KMS-11 (cell line): ENCODE data around the gene CNTNAP5.

Experiments used
- H2AFZ ChIP-seq: fragments of 200-600 bp; sonication (generic); 2 replicates; pipeline ENCODE4 v1.6.1; 2016; ENCODE audit warnings: antibody characterized with exemption, mixed run types, low read depth
- H3K27ac ChIP-seq: fragments of 200-600 bp; sonication (generic); 2 replicates; pipeline ENCODE4 v1.6.1; 2016; ENCODE audit warnings: mild to moderate bottlenecking, mixed run types
- H3K27me3 ChIP-seq: fragments of 200-600 bp; sonication (generic); 2 replicates; pipeline ENCODE4 v1.6.1; 2017; ENCODE audit warnings: mild to moderate bottlenecking, low read depth, mixed run types, moderate library complexity; ENCODE audit not compliant: insufficient read depth
- H3K36me3 ChIP-seq: fragments of 200-600 bp; sonication (generic); 2 replicates; pipeline ENCODE4 v1.6.1; 2017; ENCODE audit warnings: mild to moderate bottlenecking, mixed run types; ENCODE audit not compliant: insufficient read depth
- H3K4me1 ChIP-seq: fragments of 200-600 bp; sonication (generic); 2 replicates; pipeline ENCODE4 v1.6.1; 2016; ENCODE audit warnings: mild to moderate bottlenecking, low read depth, mixed run types; ENCODE audit not compliant: poor library complexity, severe bottlenecking
- H3K4me2 ChIP-seq: fragments of 200-600 bp; sonication (generic); 2 replicates; pipeline ENCODE4 v1.7.0; 2016; ENCODE audit warnings: mild to moderate bottlenecking, mixed run types
- H3K4me3 ChIP-seq: fragments of 200-600 bp; sonication (generic); IDR thresholded peaks from 2 replicates; pipeline ENCODE4 v1.6.1; 2017; ENCODE audit warnings: low read depth, low read length, mixed read lengths; ENCODE audit not compliant: insufficient read depth
- H3K79me2 ChIP-seq: fragments of 200-600 bp; sonication (generic); 2 replicates; pipeline ENCODE4 v1.6.1; 2016; ENCODE audit warnings: low read depth, mixed run types; ENCODE audit not compliant: insufficient read depth
- H3K9ac ChIP-seq: fragments of 200-600 bp; sonication (generic); 2 replicates; pipeline ENCODE4 v1.6.1; 2016; ENCODE audit warnings: mild to moderate bottlenecking, mixed run types
- H4K20me1 ChIP-seq: fragments of 200-600 bp; sonication (generic); 2 replicates; pipeline ENCODE4 v1.6.1; 2016; ENCODE audit warnings: mild to moderate bottlenecking, mixed run types; ENCODE audit not compliant: insufficient read depth
- CTCF ChIP-seq: fragments of 200-600 bp; sonication (generic); conservative IDR thresholded peaks from 2 replicates; pipeline ENCODE4 v1.6.1; 2017; ENCODE audit warnings: low read depth, mild to moderate bottlenecking, antibody characterized with exemption, low read length, moderate library complexity, mixed read lengths

Gene CNTNAP5

GRCh38 chr2:124534028-124534427 is 508.9 kb downstream of the CNTNAP5 start:
- no peak for TF ChIP-seq CTCF
- H4K20me1 ChIP-seq: no peaks in the 10 kb centered on the region

GRCh38 chr2:124535816-124536215 is 510.7 kb downstream of the CNTNAP5 start:
- no peak overlapping the region for H3K4me2 ChIP-seq
- no peak overlapping the region for H3K4me3 ChIP-seq
- no peaks in the 10 kb centered on the region for H3K79me2 ChIP-seq
- TF ChIP-seq CTCF: no peak
- no peak overlapping the region for H3K27ac ChIP-seq
- no peaks in the 10 kb centered on the region for H3K36me3 ChIP-seq
- H3K27me3 ChIP-seq: no peaks in the 10 kb centered on the region
- no peak overlapping the region for H2AFZ ChIP-seq
- no peaks in the 10 kb centered on the region for H4K20me1 ChIP-seq
- no peak overlapping the region for H3K9ac ChIP-seq
- no peaks in the 10 kb centered on the region for H3K4me1 ChIP-seq

More at GRCh38 chr2:124534028-124534427, 508.9 kb downstream of the CNTNAP5 start:
- Histone ChIP-seq H3K4me1 (no peaks in the 10 kb centered on the region), H3K27me3 (no peaks in the 10 kb centered on the region), H3K79me2 (no peaks in the 10 kb centered on the region), H3K4me2 (no peak overlapping the region), H3K4me3 (no peak overlapping the region), H3K27ac (no peak overlapping the region), H3K36me3 (no peaks in the 10 kb centered on the region), H2AFZ (no peak overlapping the region), H3K9ac (no peak overlapping the region)

GRCh38 chr2:124536591-124536990 is 511.5 kb downstream of the CNTNAP5 start:
- no peaks in the 10 kb centered on the region for H3K36me3 ChIP-seq
- no peaks in the 10 kb centered on the region for H3K79me2 ChIP-seq
- H3K4me1 ChIP-seq: no peaks in the 10 kb centered on the region
- no peak overlapping the region for H3K4me3 ChIP-seq
- no peak overlapping the region for H3K4me2 ChIP-seq
- no peaks in the 10 kb centered on the region for H4K20me1 ChIP-seq
- TF ChIP-seq CTCF: no peak
- no peak overlapping the region for H2AFZ ChIP-seq
- no peaks in the 10 kb centered on the region for H3K27me3 ChIP-seq
- H3K9ac ChIP-seq: no peak overlapping the region
- no peak overlapping the region for H3K27ac ChIP-seq

- Histone ChIP-seq H3K27ac (no peak overlapping the region), H3K4me1 (no peaks in the 10 kb centered on the region), H3K79me2 (no peaks in the 10 kb centered on the region), H3K36me3 (no peaks in the 10 kb centered on the region), H3K4me3 (no peak overlapping the region), H3K27me3 (no peaks in the 10 kb centered on the region), H3K4me2 (no peak overlapping the region), H3K9ac (no peak overlapping the region), H2AFZ (no peak overlapping the region), H4K20me1 (no peaks in the 10 kb centered on the region)
- TF ChIP-seq CTCF: no peak
Observed at GRCh38 chr2:124538549-124538948, 513.5 kb downstream of the CNTNAP5 start.

GRCh38 chr2:124540805-124541204 is 515.7 kb downstream of the CNTNAP5 start:
- no peak for TF ChIP-seq CTCF
- Histone ChIP-seq H2AFZ (no peak overlapping the region), H3K27ac (no peak overlapping the region), H3K9ac (no peak overlapping the region), H3K79me2 (no peaks in the 10 kb centered on the region), H3K4me2 (no peak overlapping the region), H3K36me3 (no peaks in the 10 kb centered on the region), H3K27me3 (no peaks in the 10 kb centered on the region), H4K20me1 (no peaks in the 10 kb centered on the region), H3K4me3 (no peak overlapping the region), H3K4me1 (no peaks in the 10 kb centered on the region)
